HepG2 (cell line): ENCODE data around the gene RABGAP1L.

Experiments used
- FOXJ3 ChIP-seq: sonication (generic); formaldehyde crosslinking; IDR thresholded peaks from 2 replicates; pipeline ENCODE4 v1.4.0; 2020; ENCODE audit warnings: missing genetic modification reagents, mild to moderate bottlenecking, borderline replicate concordance
- KAT7 ChIP-seq: IDR thresholded peaks from 2 replicates; pipeline ENCODE4 v1.6.1; 2018; ENCODE audit warnings: borderline replicate concordance, missing compliant biosample characterization
- ZBTB7A ChIP-seq: sonication (generic); formaldehyde crosslinking; IDR thresholded peaks from 2 replicates; pipeline ENCODE4 v1.8.0; 2022; ENCODE audit warnings: mild to moderate bottlenecking, missing genetic modification reagents

GRCh38 chr1:174479281-174479680 lies 320.0 kb downstream of the RABGAP1L start:
- TF ChIP-seq KAT7 (CRISPR knock-in tag) (no peak), FOXJ3 (CRISPR knock-in tag) (no peak), ZBTB7A (CRISPR knock-in tag) (no peak)
